ENCODE results near the gene ADORA2A.

The ADORA2A gene

DNA sequence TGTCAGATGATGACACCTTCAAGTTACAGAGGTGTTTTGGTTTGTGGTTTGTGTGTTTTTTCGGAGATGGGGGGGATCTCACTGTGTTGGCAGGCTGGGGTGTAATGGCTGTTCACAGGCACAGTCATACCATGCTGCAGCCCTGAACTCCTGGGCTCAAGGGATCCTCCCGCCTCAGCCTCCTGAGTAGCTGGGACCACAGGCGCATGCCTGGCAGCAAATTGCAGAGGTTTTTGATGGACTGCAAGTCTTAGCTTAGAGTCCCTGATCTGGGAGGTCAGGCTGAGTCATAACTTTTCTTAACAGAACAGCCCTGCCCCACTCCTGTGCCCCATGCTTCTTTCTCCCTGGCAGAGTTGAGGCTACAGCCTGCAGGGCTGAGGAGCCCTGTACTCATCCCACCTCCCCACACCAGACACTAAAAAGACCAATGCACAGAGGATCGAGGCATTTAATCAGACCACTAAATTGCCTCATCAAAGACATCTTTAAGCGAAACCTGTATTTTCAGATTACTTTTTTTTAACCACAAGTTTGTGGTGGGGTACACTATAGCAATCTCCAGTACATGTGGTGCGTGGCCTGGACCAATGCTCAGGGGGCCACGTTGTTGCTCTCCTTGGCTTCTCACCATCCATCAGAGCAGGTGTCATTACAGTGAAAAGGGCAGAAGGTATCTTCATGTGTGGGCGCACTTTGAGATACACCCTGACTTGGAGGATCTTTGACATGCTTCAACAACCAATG, 17.1 kb upstream of the ADORA2A start:
- H3K4me1 ChIP-seq (ENCODE audit: control insufficient read depth, insufficient read depth, low read length) = no peaks in the 10 kb centered on the region
- H3K27ac ChIP-seq (ENCODE audit: insufficient read depth, low read depth, low read length, poor library complexity, severe bottlenecking) = no peak overlapping the region
- H3K27me3 ChIP-seq (ENCODE audit: control insufficient read depth, insufficient read depth, low read length, poor library complexity, severe bottlenecking) = no peaks in the 10 kb centered on the region
- H3K36me3 ChIP-seq (ENCODE audit: control insufficient read depth, insufficient read depth, low read length) = no peaks in the 10 kb centered on the region
- H3K4me3 ChIP-seq (ENCODE audit: insufficient read depth, low read depth, low read length) = no peak overlapping the region
- WGBS, 2 experiments = 94 to 95% methylated on average over 8 of the region's 8 CpGs
- no peaks in the 10 kb centered on the region for H3K9me3 ChIP-seq (ENCODE audit: control insufficient read depth, low read length)

DNA sequence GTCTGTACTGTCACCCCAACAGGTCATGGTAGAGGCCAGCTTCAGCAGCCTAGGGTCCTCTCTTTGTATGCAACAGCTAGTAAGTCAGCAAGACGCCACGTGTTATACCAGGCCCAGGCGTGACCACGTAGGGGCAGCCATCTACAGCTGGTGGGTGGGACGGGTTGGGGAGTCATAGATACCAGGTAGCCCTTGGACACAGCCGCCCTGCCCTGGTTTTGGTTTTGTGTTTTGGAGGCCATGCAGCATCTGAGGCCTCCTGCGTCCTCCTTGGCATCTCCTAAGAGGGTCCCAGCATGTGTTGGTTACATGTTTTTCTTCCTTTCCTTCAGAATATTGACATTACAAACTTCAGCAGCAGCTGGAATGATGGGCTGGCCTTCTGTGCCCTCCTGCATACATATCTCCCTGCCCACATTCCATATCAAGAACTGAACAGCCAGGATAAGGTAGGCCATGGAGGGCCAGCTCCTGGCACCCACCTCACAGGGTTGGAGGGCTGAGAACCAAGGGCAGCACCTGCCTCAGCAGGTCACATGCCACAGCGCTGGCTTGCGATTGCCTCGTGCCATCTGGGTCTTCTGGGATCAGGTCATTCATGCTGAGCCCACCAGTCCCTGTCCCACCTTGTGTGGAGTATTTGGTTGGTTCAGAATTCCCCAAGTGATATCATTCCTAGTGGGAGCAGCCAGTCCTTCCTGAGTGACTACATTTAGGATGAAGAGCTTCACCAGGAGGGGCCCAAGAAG, 16.0 kb upstream of the ADORA2A start:
- H3K9me3 ChIP-seq (ENCODE audit: control insufficient read depth, low read length) = no peaks in the 10 kb centered on the region
- WGBS, 2 experiments = 97% methylated on average over 10 of the region's 10 CpGs

DNA sequence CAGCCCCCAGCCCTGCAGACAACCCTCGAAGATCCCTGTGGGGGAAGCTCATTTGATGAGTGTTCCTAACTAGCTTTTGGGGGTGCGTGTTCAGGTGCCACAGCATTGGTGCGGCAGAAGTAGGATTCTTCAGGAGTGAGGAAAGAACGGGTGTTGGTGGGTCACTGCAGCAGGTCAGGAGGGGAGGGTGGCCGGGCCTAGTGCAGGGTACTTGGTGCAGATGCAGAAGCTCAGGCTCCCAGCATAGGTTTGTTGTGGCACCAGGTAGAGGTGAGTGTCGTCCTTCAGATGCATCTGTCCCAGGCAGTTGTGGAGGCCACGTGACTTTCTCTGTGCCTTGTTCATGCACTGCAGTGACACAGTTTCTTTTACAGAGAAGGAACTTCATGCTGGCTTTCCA, 15.1 kb upstream of the ADORA2A start:
- Histone ChIP-seq H3K4me3 (ENCODE audit: insufficient read depth, low read depth, low read length) (no peak overlapping the region), H3K27me3 (ENCODE audit: control insufficient read depth, insufficient read depth, low read length, poor library complexity, severe bottlenecking) (no peaks in the 10 kb centered on the region), H3K4me1 (ENCODE audit: control insufficient read depth, insufficient read depth, low read length) (no peaks in the 10 kb centered on the region), H3K9me3 (ENCODE audit: control insufficient read depth, low read length) (no peaks in the 10 kb centered on the region), H3K36me3 (ENCODE audit: control insufficient read depth, insufficient read depth, low read length) (no peaks in the 10 kb centered on the region), H3K27ac (ENCODE audit: insufficient read depth, low read depth, low read length, poor library complexity, severe bottlenecking) (no peak overlapping the region)
- 80 to 83% methylated on average over 7 of the region's 7 CpGs for WGBS, 2 experiments

More for the DNA sequence above, 16.0 kb upstream of the ADORA2A start:
- Histone ChIP-seq H3K27ac (ENCODE audit: insufficient read depth, low read depth, low read length, poor library complexity, severe bottlenecking) (no peak overlapping the region), H3K36me3 (ENCODE audit: control insufficient read depth, insufficient read depth, low read length) (no peaks in the 10 kb centered on the region), H3K4me1 (ENCODE audit: control insufficient read depth, insufficient read depth, low read length) (no peaks in the 10 kb centered on the region), H3K27me3 (ENCODE audit: control insufficient read depth, insufficient read depth, low read length, poor library complexity, severe bottlenecking) (no peaks in the 10 kb centered on the region), H3K4me3 (ENCODE audit: insufficient read depth, low read depth, low read length) (no peak overlapping the region)

DNA sequence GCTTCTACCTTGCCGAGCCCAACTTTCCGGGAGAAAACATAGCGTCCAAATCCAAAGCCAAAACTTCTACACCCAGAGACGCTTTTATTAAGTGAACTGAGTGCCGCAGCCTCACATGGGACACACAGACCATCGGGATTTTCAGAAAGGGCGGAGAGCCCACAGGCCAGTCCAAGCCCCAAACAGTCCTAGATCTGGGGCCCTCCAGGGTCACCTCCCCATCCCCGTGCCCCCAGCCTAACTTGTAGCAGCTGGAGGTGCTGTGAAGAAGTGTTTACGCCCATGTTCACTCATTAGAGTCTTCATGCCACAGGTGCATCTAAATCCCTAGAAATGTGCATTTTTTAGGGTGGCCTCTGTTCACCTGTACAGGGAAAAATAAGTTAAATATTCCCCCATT, 14.1 kb upstream of the ADORA2A start:
- WGBS, 2 experiments = 94 to 96% methylated on average over 9 of the region's 9 CpGs
- H3K9me3 ChIP-seq (ENCODE audit: control insufficient read depth, low read length) = no peaks in the 10 kb centered on the region
- no peak overlapping the region for H3K27ac ChIP-seq (ENCODE audit: insufficient read depth, low read depth, low read length, poor library complexity, severe bottlenecking)
- no peaks in the 10 kb centered on the region for H3K36me3 ChIP-seq (ENCODE audit: control insufficient read depth, insufficient read depth, low read length)
- no peaks in the 10 kb centered on the region for H3K4me1 ChIP-seq (ENCODE audit: control insufficient read depth, insufficient read depth, low read length)
- H3K27me3 ChIP-seq (ENCODE audit: control insufficient read depth, insufficient read depth, low read length, poor library complexity, severe bottlenecking) = no peaks in the 10 kb centered on the region
- no peak overlapping the region for H3K4me3 ChIP-seq (ENCODE audit: insufficient read depth, low read depth, low read length)

DNA sequence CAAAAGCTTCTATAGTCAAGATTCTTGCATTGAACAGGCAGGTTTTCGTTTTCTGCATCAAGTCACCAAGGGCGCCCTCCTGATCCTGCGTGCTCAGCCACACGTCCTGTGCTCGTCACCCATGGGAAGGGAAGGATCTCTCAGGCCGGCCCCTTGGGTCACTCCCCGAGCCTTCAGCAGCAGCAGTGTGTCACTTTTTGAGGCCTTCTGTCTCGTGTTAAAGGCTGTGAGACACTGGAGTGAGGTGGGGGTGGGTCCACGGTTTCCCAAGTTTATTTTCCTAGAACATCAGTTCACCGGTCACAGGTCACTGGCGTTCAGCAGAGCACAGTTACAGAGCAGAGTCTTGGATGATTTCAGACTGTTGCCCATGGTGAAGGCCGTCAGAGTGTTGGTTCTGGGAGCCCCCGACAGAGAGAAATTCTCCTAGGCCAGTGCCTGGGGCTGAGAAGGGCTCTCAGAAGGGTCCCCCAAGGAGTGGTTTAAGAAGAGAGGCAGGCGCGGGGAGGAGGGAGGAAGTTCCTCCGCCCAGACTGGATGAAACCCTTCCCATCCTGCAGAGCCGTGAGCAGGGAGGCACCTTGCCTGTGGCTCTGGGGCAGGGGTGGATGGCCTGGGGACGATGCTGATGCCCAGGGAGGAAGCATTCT, 13.5 kb upstream of the ADORA2A start:
- H3K4me1 ChIP-seq (ENCODE audit: control insufficient read depth, insufficient read depth, low read length) = peaks cover 1% of the 10 kb centered on the region
- H3K27me3 ChIP-seq (ENCODE audit: control insufficient read depth, insufficient read depth, low read length, poor library complexity, severe bottlenecking) = no peaks in the 10 kb centered on the region
- no peaks in the 10 kb centered on the region for H3K36me3 ChIP-seq (ENCODE audit: control insufficient read depth, insufficient read depth, low read length)
- no peak overlapping the region for H3K4me3 ChIP-seq (ENCODE audit: insufficient read depth, low read depth, low read length)
- no peaks in the 10 kb centered on the region for H3K9me3 ChIP-seq (ENCODE audit: control insufficient read depth, low read length)
- H3K27ac ChIP-seq (ENCODE audit: insufficient read depth, low read depth, low read length, poor library complexity, severe bottlenecking) = no peak overlapping the region
- 95% methylated on average over 18 of the region's 18 CpGs for WGBS, 2 experiments

DNA sequence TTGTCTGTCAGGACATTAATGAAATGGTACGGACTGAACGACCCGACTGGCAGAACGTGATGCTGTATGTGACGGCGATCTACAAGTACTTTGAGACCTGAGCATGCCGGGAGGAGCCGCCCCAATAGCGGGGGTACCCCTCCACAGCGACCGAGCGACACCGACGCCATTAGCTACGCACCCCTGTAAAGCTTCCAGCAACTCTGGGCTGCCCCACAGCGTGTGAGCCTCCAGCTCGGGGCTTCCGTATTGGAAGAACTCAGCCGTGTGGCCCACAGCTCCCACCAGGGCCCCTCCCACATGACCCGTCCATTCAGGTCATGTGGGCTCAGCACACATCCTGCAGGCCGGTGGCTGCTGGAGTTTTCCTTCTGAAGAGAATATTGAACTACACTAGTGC, 12.9 kb upstream of the ADORA2A start:
- 94 to 96% methylated on average over 21 of the region's 21 CpGs for WGBS, 2 experiments
- H3K36me3 ChIP-seq (ENCODE audit: control insufficient read depth, insufficient read depth, low read length) = no peaks in the 10 kb centered on the region

DNA sequence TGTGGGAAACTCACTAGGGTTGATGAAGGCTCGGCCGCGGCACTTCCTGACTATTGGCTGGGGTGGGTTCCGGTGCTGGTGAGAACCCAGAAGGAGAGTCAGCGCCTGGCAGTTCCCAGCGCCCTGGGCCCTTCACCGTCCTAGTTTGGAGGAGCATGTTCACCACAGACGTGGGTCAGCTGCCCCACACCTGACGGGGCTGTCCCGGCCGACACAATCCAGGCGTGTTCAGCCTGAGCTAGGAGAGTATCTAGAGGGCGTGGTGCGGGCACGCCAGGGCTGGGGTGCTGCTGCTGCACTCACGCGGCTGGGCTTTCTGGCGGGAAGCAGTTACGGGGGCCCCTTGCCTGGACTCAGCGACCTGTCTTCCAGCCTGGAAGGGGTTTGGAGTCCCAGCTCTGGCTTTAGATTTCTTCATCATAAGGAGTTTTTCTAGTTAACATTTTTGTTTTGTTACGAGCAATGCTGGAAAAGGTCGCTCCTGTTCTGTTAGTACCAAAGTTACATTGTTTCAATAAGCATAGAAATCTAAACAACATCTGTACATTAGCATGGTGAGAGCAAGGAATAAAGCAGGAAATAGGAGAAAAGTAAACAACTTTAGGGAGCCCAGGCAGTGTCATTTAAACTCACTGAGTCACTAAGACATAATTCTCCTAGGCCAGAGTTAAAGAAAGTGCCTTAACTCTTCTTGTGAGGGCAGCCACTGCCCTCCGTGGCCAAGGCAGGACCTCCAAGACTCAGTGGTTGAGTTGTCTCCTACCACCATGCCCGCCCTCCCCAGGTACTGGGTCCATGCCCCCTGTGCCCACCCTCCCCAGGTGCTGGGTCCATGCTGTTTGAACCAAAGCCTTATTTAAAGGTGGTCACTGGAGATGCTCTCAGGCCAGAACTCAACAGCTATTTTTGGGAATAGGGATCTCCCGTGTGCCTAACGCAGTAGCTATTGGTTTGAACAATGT, 12.1 kb upstream of the ADORA2A start:
- no peaks in the 10 kb centered on the region for H3K9me3 ChIP-seq (ENCODE audit: control insufficient read depth, low read length)
- H3K4me1 ChIP-seq (ENCODE audit: control insufficient read depth, insufficient read depth, low read length) = peaks cover 15% of the 10 kb centered on the region
- H3K36me3 ChIP-seq (ENCODE audit: control insufficient read depth, insufficient read depth, low read length) = no peaks in the 10 kb centered on the region
- H3K4me3 ChIP-seq (ENCODE audit: insufficient read depth, low read depth, low read length) = no peak overlapping the region
- no peak overlapping the region for H3K27ac ChIP-seq (ENCODE audit: insufficient read depth, low read depth, low read length, poor library complexity, severe bottlenecking)
- no peaks in the 10 kb centered on the region for H3K27me3 ChIP-seq (ENCODE audit: control insufficient read depth, insufficient read depth, low read length, poor library complexity, severe bottlenecking)
- WGBS, 2 experiments = 92% methylated on average over 26 of the region's 26 CpGs

More for the DNA sequence above, 12.9 kb upstream of the ADORA2A start:
- Histone ChIP-seq H3K9me3 (ENCODE audit: control insufficient read depth, low read length) (no peaks in the 10 kb centered on the region), H3K27me3 (ENCODE audit: control insufficient read depth, insufficient read depth, low read length, poor library complexity, severe bottlenecking) (no peaks in the 10 kb centered on the region), H3K27ac (ENCODE audit: insufficient read depth, low read depth, low read length, poor library complexity, severe bottlenecking) (no peak overlapping the region), H3K4me1 (ENCODE audit: control insufficient read depth, insufficient read depth, low read length) (peaks cover 8% of the 10 kb centered on the region), H3K4me3 (ENCODE audit: insufficient read depth, low read depth, low read length) (no peak overlapping the region)

DNA sequence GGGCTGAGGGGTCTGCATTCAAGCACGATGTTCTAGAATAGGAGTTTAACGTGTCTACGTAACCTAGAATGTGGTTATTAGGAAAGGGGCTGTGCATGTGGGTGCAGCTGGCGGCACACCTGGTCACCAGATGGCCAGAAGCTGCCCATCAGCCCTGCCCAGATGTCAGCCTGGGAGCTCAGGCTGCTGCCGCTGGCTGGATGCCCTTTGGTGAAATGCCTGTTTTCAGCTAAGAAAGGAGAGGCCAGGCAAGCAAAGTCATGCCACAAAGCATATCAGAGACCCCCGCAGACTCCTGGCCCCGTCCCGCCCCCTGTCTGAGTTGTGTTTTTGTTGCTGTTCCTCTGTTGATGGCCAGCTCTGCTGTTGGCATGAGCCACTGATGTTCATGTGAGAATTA, 11.3 kb upstream of the ADORA2A start:
- 95 to 97% methylated on average over 8 of the region's 8 CpGs for WGBS, 2 experiments
- Histone ChIP-seq H3K36me3 (ENCODE audit: control insufficient read depth, insufficient read depth, low read length) (no peaks in the 10 kb centered on the region), H3K27me3 (ENCODE audit: control insufficient read depth, insufficient read depth, low read length, poor library complexity, severe bottlenecking) (no peaks in the 10 kb centered on the region)

DNA sequence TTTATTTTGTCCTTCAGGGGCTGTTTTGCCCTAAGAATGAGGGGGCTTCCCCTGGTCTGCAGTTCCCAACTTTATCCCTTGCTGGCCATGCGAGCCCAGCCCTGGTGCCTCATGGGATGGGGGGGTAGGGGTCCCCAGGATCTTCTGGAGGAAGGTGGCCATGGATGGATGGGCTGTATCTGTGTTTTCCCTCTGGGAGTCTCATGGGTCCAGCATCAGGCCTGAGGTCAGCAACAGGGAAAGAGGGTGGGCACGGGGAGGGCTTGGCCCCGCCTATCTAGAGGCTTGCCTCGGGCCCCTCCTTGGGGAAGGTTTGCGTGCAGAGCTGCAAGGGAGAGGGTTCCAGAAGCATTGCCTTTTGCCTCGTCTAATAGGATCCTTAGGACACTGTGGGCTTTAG, 10.8 kb upstream of the ADORA2A start:
- no peak overlapping the region for H3K27ac ChIP-seq (ENCODE audit: insufficient read depth, low read depth, low read length, poor library complexity, severe bottlenecking)
- H3K4me3 ChIP-seq (ENCODE audit: insufficient read depth, low read depth, low read length) = no peak overlapping the region
- 88 to 90% methylated on average over 6 of the region's 6 CpGs for WGBS, 2 experiments
- no peaks in the 10 kb centered on the region for H3K9me3 ChIP-seq (ENCODE audit: control insufficient read depth, low read length)
- H3K27me3 ChIP-seq (ENCODE audit: control insufficient read depth, insufficient read depth, low read length, poor library complexity, severe bottlenecking) = no peaks in the 10 kb centered on the region
- peaks cover 19% of the 10 kb centered on the region for H3K4me1 ChIP-seq (ENCODE audit: control insufficient read depth, insufficient read depth, low read length)
- no peaks in the 10 kb centered on the region for H3K36me3 ChIP-seq (ENCODE audit: control insufficient read depth, insufficient read depth, low read length)

More for the DNA sequence above, 11.3 kb upstream of the ADORA2A start:
- no peak overlapping the region for H3K4me3 ChIP-seq (ENCODE audit: insufficient read depth, low read depth, low read length)
- no peak overlapping the region for H3K27ac ChIP-seq (ENCODE audit: insufficient read depth, low read depth, low read length, poor library complexity, severe bottlenecking)
- H3K4me1 ChIP-seq (ENCODE audit: control insufficient read depth, insufficient read depth, low read length) = peaks cover 19% of the 10 kb centered on the region
- no peaks in the 10 kb centered on the region for H3K9me3 ChIP-seq (ENCODE audit: control insufficient read depth, low read length)

All from ectodermal cell (in vitro differentiated cells).